ENCODE results near the gene RASA3. TPM values are rescaled to one million over a fixed set of nuclear protein-coding genes. Genes with fewer than 3 reads are reported as not detected.
"Not testable (repeated sequence)": the region's sequence is repeated elsewhere in the genome, so short reads cannot be mapped to it uniquely, and the experiment has no call there.

Gene RASA3
- total RNA-seq, 1 donor from 2014 or later, result 9.3 TPM

- no peaks in the 10 kb centered on the region for H3K27me3 Mint-ChIP-seq
- H3K27ac Mint-ChIP-seq, result peak overlapping the region; percentile 95
- H3K36me3 Mint-ChIP-seq, result no peaks in the 10 kb centered on the region
- H3K4me1 Mint-ChIP-seq (ENCODE audit: unreplicated experiment), result peaks cover 20% of the 10 kb centered on the region
- TF ChIP-seq CTCF (conservative IDR thresholded peaks at IDR 0.05), result no peak
- H3K4me3 Mint-ChIP-seq, result peak overlapping the region; percentile 66
- no peaks in the 10 kb centered on the region for H3K9me3 Mint-ChIP-seq
- no peak for DNase-seq (ENCODE audit: extremely low spot score, unreplicated experiment)
These were observed 54.5 kb downstream of the RASA3 start for GRCh38 chr13:114077933-114078325.

GRCh38 chr13:114077099-114077932 is 55.1 kb downstream of the RASA3 start:
- peaks cover 23% of the 10 kb centered on the region for H3K4me1 Mint-ChIP-seq (ENCODE audit: unreplicated experiment)
- H3K27ac Mint-ChIP-seq, result peak overlapping the region; percentile 95
- H3K4me3 Mint-ChIP-seq, result no peak overlapping the region
- H3K9me3 Mint-ChIP-seq, result no peaks in the 10 kb centered on the region
- no peaks in the 10 kb centered on the region for H3K36me3 Mint-ChIP-seq
- H3K27me3 Mint-ChIP-seq, result no peaks in the 10 kb centered on the region
- DNase-seq (ENCODE audit: extremely low spot score, unreplicated experiment), result no peak
- TF ChIP-seq CTCF (conservative IDR thresholded peaks at IDR 0.05), result no peak

- Mint-ChIP-seq H3K9me3 (no peaks in the 10 kb centered on the region), H3K27me3 (no peaks in the 10 kb centered on the region), H3K36me3 (no peaks in the 10 kb centered on the region), H3K27ac (peak overlapping the region; percentile 58), H3K4me1 (ENCODE audit: unreplicated experiment) (peaks cover 30% of the 10 kb centered on the region), H3K4me3 (no peak overlapping the region)
- no peak for DNase-seq (ENCODE audit: extremely low spot score, unreplicated experiment)
- TF ChIP-seq CTCF (conservative IDR thresholded peaks at IDR 0.05), result no peak
These were observed 55.9 kb downstream of the RASA3 start for GRCh38 chr13:114076329-114077090.

GRCh38 chr13:114075811-114076210 is 56.6 kb downstream of the RASA3 start:
- not testable (repeated sequence) for H3K27me3 Mint-ChIP-seq; DNase-seq (ENCODE audit: extremely low spot score, unreplicated experiment); H3K36me3 Mint-ChIP-seq; H3K27ac Mint-ChIP-seq; H3K9me3 Mint-ChIP-seq; H3K4me3 Mint-ChIP-seq
- peaks cover 34% of the 10 kb centered on the region for H3K4me1 Mint-ChIP-seq (ENCODE audit: unreplicated experiment)

GRCh38 chr13:114074671-114075315 is 57.6 kb downstream of the RASA3 start:
- TF ChIP-seq CTCF (conservative IDR thresholded peaks at IDR 0.05), result no peak
- Mint-ChIP-seq H3K4me1 (ENCODE audit: unreplicated experiment) (peaks cover 34% of the 10 kb centered on the region), H3K4me3 (no peak overlapping the region), H3K36me3 (no peaks in the 10 kb centered on the region), H3K27me3 (no peaks in the 10 kb centered on the region), H3K27ac (no peak overlapping the region), H3K9me3 (no peaks in the 10 kb centered on the region)
- DNase-seq (ENCODE audit: extremely low spot score, unreplicated experiment), result no peak
